Eye (tissue), 1 donor: ENCODE data around the gene OSBPL1A.

Experiments used
- DNase-seq: peaks from one replicate; pipeline ENCODE4 v3.0.0-alpha.2; 2015

The OSBPL1A gene

GRCh38 chr18:24322584-24323136 lies 75.0 kb downstream of the OSBPL1A start:
- no peak for DNase-seq

GRCh38 chr18:24321071-24321470 lies 76.6 kb downstream of the OSBPL1A start:
- no peak for DNase-seq

- DNase-seq: no peak
These were observed 77.9 kb downstream of the OSBPL1A start for GRCh38 chr18:24319757-24320156.

- DNase-seq: no peak
These were observed 80.3 kb downstream of the OSBPL1A start for GRCh38 chr18:24317370-24317769.

GRCh38 chr18:24315170-24315569 lies 82.5 kb downstream of the OSBPL1A start:
- no peak for DNase-seq

- DNase-seq: no peak
These were observed 91.4 kb downstream of the OSBPL1A start for GRCh38 chr18:24306201-24306600.

- no peak for DNase-seq
These were observed 96.9 kb downstream of the OSBPL1A start for GRCh38 chr18:24300703-24301102.

- no peak for DNase-seq
These were observed 101.3 kb downstream of the OSBPL1A start for GRCh38 chr18:24296276-24296675.

- DNase-seq: no peak
These were observed 104.4 kb downstream of the OSBPL1A start for GRCh38 chr18:24293254-24293653.

- no peak for DNase-seq
These were observed 119.0 kb downstream of the OSBPL1A start for GRCh38 chr18:24278591-24278990.

GRCh38 chr18:24277516-24278195 lies 120.0 kb downstream of the OSBPL1A start:
- DNase-seq: no peak

- no peak for DNase-seq
These were observed 120.6 kb downstream of the OSBPL1A start for GRCh38 chr18:24276994-24277393.

GRCh38 chr18:24274837-24275236 lies 122.8 kb downstream of the OSBPL1A start:
- DNase-seq: no peak

- DNase-seq: no peak
These were observed 124.0 kb downstream of the OSBPL1A start for GRCh38 chr18:24273596-24273995.

GRCh38 chr18:24272229-24272525 lies 125.4 kb downstream of the OSBPL1A start:
- DNase-seq: no peak

GRCh38 chr18:24271381-24272228 lies 126.0 kb downstream of the OSBPL1A start:
- peak; percentile 92 for DNase-seq

- peak; percentile 85 for DNase-seq
These were observed 126.7 kb downstream of the OSBPL1A start for GRCh38 chr18:24270937-24271380.

GRCh38 chr18:24270358-24270936 lies 127.2 kb downstream of the OSBPL1A start:
- peak; percentile 41 for DNase-seq

- DNase-seq: peak; percentile 6
These were observed 128.7 kb downstream of the OSBPL1A start for GRCh38 chr18:24268784-24269550.

- DNase-seq: no peak
These were observed 129.7 kb downstream of the OSBPL1A start for GRCh38 chr18:24267878-24268277.

GRCh38 chr18:24266131-24266530 lies 131.5 kb downstream of the OSBPL1A start:
- DNase-seq: no peak

- no peak for DNase-seq
These were observed 132.0 kb downstream of the OSBPL1A start for GRCh38 chr18:24265502-24266064.

GRCh38 chr18:24263050-24263449 lies 134.6 kb downstream of the OSBPL1A start:
- DNase-seq: no peak
